Common myeloid progenitor, CD34-positive (primary cell): ENCODE data around the gene HRC.
A peak's percentile ranks its signal among the peaks of the same experiment; 100 is the strongest.

Experiments
- CTCF ChIA-PET: fragments of 350-600 bp; sonication (Branson Sonifier 250); formaldehyde crosslinking; loops from one replicate; lab custom pipeline; 2021; ENCODE audit warnings: antibody characterized with exemption; lab: Charles Lee
- POLR2A ChIA-PET: fragments of 350-600 bp; sonication (Branson Sonifier 250); formaldehyde crosslinking; loops from one replicate; lab custom pipeline; 2021; ENCODE audit warnings: antibody characterized with exemption; lab: Charles Lee
- DNase-seq, 3 donors: peaks; one replicate each; pipeline versions ENCODE4 v3.0.0 to v3.0.0-alpha.2; 2013
- H3K27ac ChIP-seq, 2 experiments: 1 replicate in 1 of 2; 2 replicates in 1 of 2; pipeline ENCODE4 v1.7.0; 2013; ENCODE audit warnings: inconsistent platforms in 2 of 2, low read length in 2 of 2, mild to moderate bottlenecking in 2 of 2, low read depth in 1 of 2, moderate library complexity in 1 of 2; ENCODE audit not compliant: severe bottlenecking in 2 of 2, insufficient read depth in 1 of 2, poor library complexity in 1 of 2
- H3K27me3 ChIP-seq, 5 experiments: replicated peaks in 2 of 5; 1 replicate in 3 of 5; 2 replicates in 2 of 5; pipeline versions ENCODE4 v1.6.1 to v1.7.0; 2013; ENCODE audit warnings: low read length in 4 of 5, mild to moderate bottlenecking in 2 of 5, moderate library complexity in 2 of 5, inconsistent platforms in 1 of 5; ENCODE audit not compliant: insufficient read depth in 5 of 5, control insufficient read depth in 4 of 5
- H3K36me3 ChIP-seq, 4 experiments: 1 replicate in 2 of 4; 2 replicates in 2 of 4; pipeline versions ENCODE4 v1.6.1 to v1.7.0; 2013; ENCODE audit warnings: low read length in 3 of 4, control low read depth in 1 of 4, mild to moderate bottlenecking in 1 of 4; ENCODE audit not compliant: control insufficient read depth in 4 of 4, insufficient read depth in 4 of 4
- H3K4me1 ChIP-seq, 4 experiments: 1 replicate in 3 of 4; 2 replicates in 1 of 4; pipeline versions ENCODE4 v1.6.1 to v1.7.1; 2013; ENCODE audit warnings: low read length in 3 of 4, mild to moderate bottlenecking in 3 of 4, control low read depth in 1 of 4, inconsistent platforms in 1 of 4, moderate library complexity in 1 of 4; ENCODE audit not compliant: control insufficient read depth in 4 of 4, insufficient read depth in 4 of 4; ENCODE audit errors: control extremely low read depth in 1 of 4
- H3K4me3 ChIP-seq, 7 experiments: 1 replicate in 4 of 7; 2 replicates in 3 of 7; pipeline versions ENCODE4 v1.5.1 to v1.7.0; 2013; ENCODE audit warnings: mild to moderate bottlenecking in 7 of 7, low read length in 6 of 7, moderate library complexity in 6 of 7, inconsistent platforms in 2 of 7, low read depth in 2 of 7, control low read depth in 1 of 7; ENCODE audit not compliant: insufficient read depth in 4 of 7, control insufficient read depth in 1 of 7; ENCODE audit errors: extremely low read depth in 1 of 7
- H3K9me3 ChIP-seq, 5 experiments: 1 replicate in 4 of 5; 2 replicates in 1 of 5; pipeline versions ENCODE4 v1.6.1 to v1.7.1; 2013; ENCODE audit warnings: low read length in 4 of 5, mild to moderate bottlenecking in 2 of 5, inconsistent platforms in 1 of 5, low read depth in 1 of 5, moderate library complexity in 1 of 5; ENCODE audit not compliant: control insufficient read depth in 4 of 5, insufficient read depth in 2 of 5; ENCODE audit errors: control extremely low read depth in 1 of 5
- WGBS: methylation state at CpG from one replicate; pipeline ENCODE4 v1.1.5; 2013; ENCODE audit not compliant: insufficient coverage; 5-methylcytosine and 5-hydroxymethylcytosine counted together

Gene HRC

GRCh38 chr19:49109569-49110233 is 45.5 kb downstream of the HRC start:
- 92% methylated on average over 5 of the region's 8 CpGs for WGBS
- Histone ChIP-seq H3K4me3 (no peak overlapping the region), H3K4me1 (peaks cover 0 to 11% (median 9%) of the 10 kb centered on the region in 4 experiments), H3K27me3 (no peaks in the 10 kb centered on the region), H3K9me3 (no peaks in the 10 kb centered on the region), H3K27ac (no peak overlapping the region), H3K36me3 (peaks cover 4 to 50% (median 39%) of the 10 kb centered on the region in 4 experiments)
- ChIA-PET POLR2A (interaction anchor here (0.7 kb wide), 1 partner anchor 11 kb away, joined by 4 read pairs; no protein-coding TSS in a partner anchor), CTCF (interaction anchor here (0.7 to 1.4 kb wide), 2 partner anchors 14 to 50 kb away, joined by 3 to 4 read pairs; no protein-coding TSS in a partner anchor)
- no peak for DNase-seq

- CTCF ChIA-PET = interaction anchor here (0.6 to 1.4 kb wide), 4 partner anchors 11 to 50 kb away, joined by 3 to 4 read pairs (median 3); no protein-coding TSS in a partner anchor
- H3K4me3 ChIP-seq = no peak overlapping the region
- no peaks in the 10 kb centered on the region for H3K27me3 ChIP-seq
- peaks cover 4 to 57% (median 45%) of the 10 kb centered on the region in 4 experiments for H3K36me3 ChIP-seq
- no peak for DNase-seq
- H3K9me3 ChIP-seq = no peaks in the 10 kb centered on the region
- POLR2A ChIA-PET = interaction anchor here (0.7 kb wide), 1 partner anchor 11 kb away, joined by 4 read pairs; no protein-coding TSS in a partner anchor
- H3K4me1 ChIP-seq = peaks cover 0 to 11% (median 7%) of the 10 kb centered on the region in 4 experiments
- 90% methylated on average over 5 of the region's 5 CpGs for WGBS
- H3K27ac ChIP-seq = no peak overlapping the region
Measured at GRCh38 chr19:49109051-49109450, 46.1 kb downstream of the HRC start.

GRCh38 chr19:49107625-49108459 is 47.4 kb downstream of the HRC start:
- peaks cover 4 to 69% (median 52%) of the 10 kb centered on the region in 4 experiments for H3K36me3 ChIP-seq
- CTCF ChIA-PET = interaction anchor here (0.8 to 2.3 kb wide), 5 partner anchors 10 to 49 kb away, joined by 3 to 17 read pairs (median 4); no protein-coding TSS in a partner anchor
- H3K27me3 ChIP-seq = no peaks in the 10 kb centered on the region
- POLR2A ChIA-PET = no interaction called here
- no peaks in the 10 kb centered on the region for H3K9me3 ChIP-seq
- no peak overlapping the region for H3K4me3 ChIP-seq
- H3K4me1 ChIP-seq = no peaks in the 10 kb centered on the region
- H3K27ac ChIP-seq = no peak overlapping the region
- DNase-seq = no peak
- 98% methylated on average over 79 of the region's 93 CpGs for WGBS

GRCh38 chr19:49106648-49107135 is 48.5 kb downstream of the HRC start:
- peak; percentile 60 to 76 (median 69) for DNase-seq
- no peak overlapping the region for H3K27ac ChIP-seq
- no peak overlapping the region for H3K4me3 ChIP-seq
- H3K27me3 ChIP-seq = no peaks in the 10 kb centered on the region
- POLR2A ChIA-PET = interaction anchor here (0.5 kb wide), 1 partner anchor 105 kb away, joined by 3 read pairs; no protein-coding TSS in a partner anchor
- no peaks in the 10 kb centered on the region for H3K4me1 ChIP-seq
- H3K9me3 ChIP-seq = no peaks in the 10 kb centered on the region
- CTCF ChIA-PET = interaction anchor here (1.0 to 3.7 kb wide), 14 partner anchors 8 to 119 kb away, joined by 3 to 21 read pairs (median 7); partner anchors contain the start of gene LIN7B
- H3K36me3 ChIP-seq = peaks cover 4 to 79% (median 60%) of the 10 kb centered on the region in 4 experiments
- 75% methylated on average over 12 of the region's 12 CpGs for WGBS

GRCh38 chr19:49104229-49104864 is 50.8 kb downstream of the HRC start:
- H3K36me3 ChIP-seq = peaks cover 8 to 93% (median 72%) of the 10 kb centered on the region in 4 experiments

GRCh38 chr19:49103331-49104085 is 51.7 kb downstream of the HRC start:
- no peaks in the 10 kb centered on the region for H3K27me3 ChIP-seq
- ChIA-PET POLR2A (no interaction called here), CTCF (interaction anchor here (1.2 to 3.7 kb wide), 4 partner anchors 8 to 96 kb away, joined by 4 to 21 read pairs (median 8); partner anchors contain the start of gene LIN7B)
- no peak overlapping the region for H3K27ac ChIP-seq
- DNase-seq = no peak
- H3K9me3 ChIP-seq = no peaks in the 10 kb centered on the region
- H3K36me3 ChIP-seq = peaks cover 6 to 93% (median 72%) of the 10 kb centered on the region in 4 experiments
- no peak overlapping the region for H3K4me3 ChIP-seq
- 94% methylated on average over 26 of the region's 33 CpGs for WGBS
- H3K4me1 ChIP-seq = no peaks in the 10 kb centered on the region

More at GRCh38 chr19:49104229-49104864, 50.8 kb downstream of the HRC start:
- 87% methylated on average over 20 of the region's 30 CpGs for WGBS
- no peaks in the 10 kb centered on the region for H3K9me3 ChIP-seq
- H3K27ac ChIP-seq = no peak overlapping the region
- ChIA-PET POLR2A (no interaction called here), CTCF (interaction anchor here (2.4 to 3.7 kb wide), 4 partner anchors 9 to 104 kb away, joined by 7 to 21 read pairs (median 12); partner anchors contain the start of gene LIN7B)
- no peak overlapping the region for H3K4me3 ChIP-seq
- H3K4me1 ChIP-seq = no peaks in the 10 kb centered on the region
- no peaks in the 10 kb centered on the region for H3K27me3 ChIP-seq
- DNase-seq = no peak
